PFSK-1 (cell line): ENCODE results near the gene NAGK.

Experiments used
- FOXP2 ChIP-seq: optimal IDR thresholded peaks from 2 replicates; pipeline ENCODE3; 2011; ENCODE audit warnings: borderline replicate concordance, control low read depth, inconsistent platforms; ENCODE audit not compliant: insufficient read depth; ENCODE audit errors: extremely low read length, extremely low read depth
- POLR2AphosphoS5 ChIP-seq: IDR thresholded peaks from 2 replicates; pipeline ENCODE4 v1.6.1; 2012; ENCODE audit warnings: low read depth, mild to moderate bottlenecking, control low read depth, low read length, moderate library complexity
- SIN3A ChIP-seq: IDR thresholded peaks from 2 replicates; pipeline ENCODE4 v1.6.1; 2012; ENCODE audit warnings: mild to moderate bottlenecking, low read length, moderate library complexity, borderline replicate concordance; ENCODE audit not compliant: insufficient read depth
- TAF1 ChIP-seq: IDR thresholded peaks from 2 replicates; pipeline ENCODE4 v1.6.1; 2012; ENCODE audit warnings: low read length, control low read depth, borderline replicate concordance; ENCODE audit not compliant: insufficient read depth
- TF ChIP-seq, protein P1 (sequence below), 2 experiments: IDR thresholded peaks; 2 replicates each; pipeline versions ENCODE4 v1.6.1 to v1.8.0; 2011 to 2012; ENCODE audit warnings: low read depth in 2 of 2, low read length in 2 of 2, control low read depth in 1 of 2, inconsistent platforms in 1 of 2, mild to moderate bottlenecking in 1 of 2, moderate library complexity in 1 of 2; ENCODE audit not compliant: insufficient read depth in 1 of 2

DNA sequence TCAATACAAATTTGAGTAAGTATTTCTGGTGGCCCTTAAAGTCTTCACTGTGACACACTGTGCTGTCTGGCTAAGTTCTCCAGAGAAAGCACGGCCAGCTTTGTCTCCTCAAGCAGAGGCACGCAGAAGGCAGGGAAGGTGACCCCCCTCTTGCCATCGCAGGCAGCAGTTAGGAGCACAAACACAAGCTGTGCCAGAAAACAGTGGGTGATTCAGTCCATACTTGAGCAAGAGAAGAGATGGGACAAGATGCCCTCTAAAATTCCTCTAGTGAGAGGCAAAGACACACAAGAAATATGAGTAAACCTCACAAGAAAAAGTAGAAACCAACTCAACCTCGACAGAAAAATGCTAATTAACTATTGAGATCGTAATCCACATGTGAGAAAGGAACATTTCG lies 51.7 kb downstream of the NAGK start:
- TF ChIP-seq POLR2AphosphoS5 (no peak), TAF1 (no peak), SIN3A (no peak), FOXP2 (no peak)
- TF ChIP-seq, protein P1, sequence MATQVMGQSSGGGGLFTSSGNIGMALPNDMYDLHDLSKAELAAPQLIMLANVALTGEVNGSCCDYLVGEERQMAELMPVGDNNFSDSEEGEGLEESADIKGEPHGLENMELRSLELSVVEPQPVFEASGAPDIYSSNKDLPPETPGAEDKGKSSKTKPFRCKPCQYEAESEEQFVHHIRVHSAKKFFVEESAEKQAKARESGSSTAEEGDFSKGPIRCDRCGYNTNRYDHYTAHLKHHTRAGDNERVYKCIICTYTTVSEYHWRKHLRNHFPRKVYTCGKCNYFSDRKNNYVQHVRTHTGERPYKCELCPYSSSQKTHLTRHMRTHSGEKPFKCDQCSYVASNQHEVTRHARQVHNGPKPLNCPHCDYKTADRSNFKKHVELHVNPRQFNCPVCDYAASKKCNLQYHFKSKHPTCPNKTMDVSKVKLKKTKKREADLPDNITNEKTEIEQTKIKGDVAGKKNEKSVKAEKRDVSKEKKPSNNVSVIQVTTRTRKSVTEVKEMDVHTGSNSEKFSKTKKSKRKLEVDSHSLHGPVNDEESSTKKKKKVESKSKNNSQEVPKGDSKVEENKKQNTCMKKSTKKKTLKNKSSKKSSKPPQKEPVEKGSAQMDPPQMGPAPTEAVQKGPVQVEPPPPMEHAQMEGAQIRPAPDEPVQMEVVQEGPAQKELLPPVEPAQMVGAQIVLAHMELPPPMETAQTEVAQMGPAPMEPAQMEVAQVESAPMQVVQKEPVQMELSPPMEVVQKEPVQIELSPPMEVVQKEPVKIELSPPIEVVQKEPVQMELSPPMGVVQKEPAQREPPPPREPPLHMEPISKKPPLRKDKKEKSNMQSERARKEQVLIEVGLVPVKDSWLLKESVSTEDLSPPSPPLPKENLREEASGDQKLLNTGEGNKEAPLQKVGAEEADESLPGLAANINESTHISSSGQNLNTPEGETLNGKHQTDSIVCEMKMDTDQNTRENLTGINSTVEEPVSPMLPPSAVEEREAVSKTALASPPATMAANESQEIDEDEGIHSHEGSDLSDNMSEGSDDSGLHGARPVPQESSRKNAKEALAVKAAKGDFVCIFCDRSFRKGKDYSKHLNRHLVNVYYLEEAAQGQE (IDR thresholded peaks at IDR 0.05; ENCODE audit: insufficient read depth in 1 of 2, low read depth in 2 of 2, low read length in 2 of 2) = no peak
